Peyer's patch (tissue), 4 donors: Measurements from ENCODE around the gene SEC24B.

ENCODE experiments used
- POLR2A ChIP-seq, 2 donors: fragments of 450-650 bp; IDR thresholded peaks; one replicate each; pipeline ENCODE4 v1.5.1; 2017; ENCODE audit warnings: antibody characterized with exemption in 2 of 2, mild to moderate bottlenecking in 2 of 2, moderate library complexity in 2 of 2
- TF ChIP-seq, protein P1 (sequence below), 6 experiments: fragments of 450-650 bp in 4 of 6; fragments of 200-600 bp in 2 of 6; sonication (generic) in 1 of 6; IDR thresholded peaks; one replicate each; pipeline ENCODE4 v1.5.1; 2017 to 2019; ENCODE audit warnings: antibody characterized with exemption in 6 of 6, mild to moderate bottlenecking in 3 of 6, moderate library complexity in 1 of 6

DNA sequence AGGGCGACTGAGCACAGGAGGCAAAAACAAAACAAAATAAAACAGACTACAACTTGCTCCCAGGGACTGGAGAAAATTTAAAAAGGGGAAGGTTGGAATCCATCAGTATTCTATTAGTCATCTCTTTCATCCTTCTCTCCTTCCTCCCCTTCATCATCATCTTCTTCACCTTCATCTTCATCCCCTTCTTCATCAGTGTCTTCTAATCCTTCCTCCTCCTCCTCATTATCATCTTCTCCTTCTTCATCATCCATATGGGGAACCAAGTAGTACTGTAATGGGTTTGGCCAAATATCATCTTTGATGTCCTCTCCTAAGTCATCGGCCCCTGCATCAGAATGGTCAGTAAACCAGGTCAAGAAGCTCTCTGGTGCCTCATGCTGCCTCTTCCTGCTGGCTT, 119.5 kb downstream of the SEC24B start:
- TF ChIP-seq POLR2A (IDR thresholded peaks at IDR 0.05): no peak
- TF ChIP-seq, protein P1, sequence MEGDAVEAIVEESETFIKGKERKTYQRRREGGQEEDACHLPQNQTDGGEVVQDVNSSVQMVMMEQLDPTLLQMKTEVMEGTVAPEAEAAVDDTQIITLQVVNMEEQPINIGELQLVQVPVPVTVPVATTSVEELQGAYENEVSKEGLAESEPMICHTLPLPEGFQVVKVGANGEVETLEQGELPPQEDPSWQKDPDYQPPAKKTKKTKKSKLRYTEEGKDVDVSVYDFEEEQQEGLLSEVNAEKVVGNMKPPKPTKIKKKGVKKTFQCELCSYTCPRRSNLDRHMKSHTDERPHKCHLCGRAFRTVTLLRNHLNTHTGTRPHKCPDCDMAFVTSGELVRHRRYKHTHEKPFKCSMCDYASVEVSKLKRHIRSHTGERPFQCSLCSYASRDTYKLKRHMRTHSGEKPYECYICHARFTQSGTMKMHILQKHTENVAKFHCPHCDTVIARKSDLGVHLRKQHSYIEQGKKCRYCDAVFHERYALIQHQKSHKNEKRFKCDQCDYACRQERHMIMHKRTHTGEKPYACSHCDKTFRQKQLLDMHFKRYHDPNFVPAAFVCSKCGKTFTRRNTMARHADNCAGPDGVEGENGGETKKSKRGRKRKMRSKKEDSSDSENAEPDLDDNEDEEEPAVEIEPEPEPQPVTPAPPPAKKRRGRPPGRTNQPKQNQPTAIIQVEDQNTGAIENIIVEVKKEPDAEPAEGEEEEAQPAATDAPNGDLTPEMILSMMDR (IDR thresholded peaks at IDR 0.05): no peak
